Measurements from ENCODE around the gene HUNK. TPM values are rescaled to one million over a fixed set of nuclear protein-coding genes. Genes with fewer than 3 reads are reported as not detected.

HUNK gene
- 1.2 to 1.9 TPM (median 1.6 TPM) in 5 replicates for total RNA-seq (2022; extraction: Qiagen RNA extraction; ENCODE audit: low read depth)

DNA sequence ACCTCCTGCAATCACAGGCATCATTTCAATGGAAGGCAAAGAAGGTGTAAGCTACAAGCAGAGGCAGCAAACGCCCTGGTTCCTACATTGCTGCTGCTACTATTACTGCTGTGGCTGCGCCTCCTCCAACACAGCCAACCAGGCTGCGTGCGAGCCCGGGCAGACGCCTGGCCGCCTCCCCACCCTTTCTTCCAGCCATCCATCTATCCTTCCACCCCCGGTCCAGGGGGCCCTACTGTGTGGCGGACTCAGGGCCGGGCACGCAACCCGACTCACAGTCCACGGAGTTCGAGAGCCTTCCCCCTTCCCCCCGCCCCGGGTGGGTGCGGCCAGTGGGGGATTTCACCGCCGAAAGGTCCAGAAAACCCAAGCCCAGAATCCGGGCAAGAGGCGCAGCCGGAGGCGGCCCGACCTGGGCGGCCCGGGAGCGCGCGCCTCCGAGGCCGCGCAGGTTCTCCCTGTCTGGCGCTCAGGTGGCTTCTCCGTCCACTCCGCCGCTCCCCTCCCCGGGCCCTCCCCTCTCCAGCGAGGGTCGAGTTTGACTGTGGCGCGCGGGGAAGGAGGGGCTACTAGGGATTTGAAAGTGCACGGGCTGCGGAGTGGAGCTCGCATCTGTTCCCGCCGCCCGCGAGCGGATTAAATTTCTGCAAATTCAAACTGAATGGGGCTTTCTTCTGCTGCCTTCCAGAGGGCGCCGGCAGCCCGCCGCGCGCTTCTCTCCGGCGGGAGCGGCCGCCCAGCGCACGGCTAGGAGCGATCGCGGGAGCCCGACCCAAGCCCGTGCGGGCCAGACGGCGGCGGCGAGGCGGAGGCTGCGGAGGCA lies at the start of gene HUNK:
TSS of gene HUNK (plus strand) at position 569 of the 823 bp plus-strand sequence. CDS start 655 bp downstream, outside the sequence.

Other genes starting within 250 kb of the HUNK start
- 369 to 415 TPM (median 380 TPM) in 5 replicates for gene SOD1, start 213.3 kb upstream of the HUNK start, total RNA-seq (2022; extraction: Qiagen RNA extraction; ENCODE audit: low read depth)
- 16.9 to 19.7 TPM (median 19.2 TPM) in 5 replicates for gene SCAF4, start 140.9 kb upstream of the HUNK start, total RNA-seq (2022; extraction: Qiagen RNA extraction; ENCODE audit: low read depth)

All from A549 treated with GW870086 at 1 μM for 4 hours (cell line).